ENCODE measurements around the gene ZNF554.
"Not testable (repeated sequence)": the region's sequence is repeated elsewhere in the genome, so short reads cannot be mapped to it uniquely, and the experiment has no call there.

Gene ZNF554

GRCh38 chr19:2869618-2870017 lies 50.0 kb downstream of the ZNF554 start:
- DNase-seq (ENCODE audit: low read depth): no peak
- H3K4me3 ChIP-seq (replicated peaks; ENCODE audit: low read depth, low read length): no peak overlapping the region
- no peak for TF ChIP-seq CTCF (IDR thresholded peaks at IDR 0.05; ENCODE audit: low read length, missing control alignments)

GRCh38 chr19:2872175-2872574 lies 52.5 kb downstream of the ZNF554 start:
- peak; percentile 16 for TF ChIP-seq CTCF (IDR thresholded peaks at IDR 0.05; ENCODE audit: low read length, missing control alignments)
- H3K4me3 ChIP-seq (replicated peaks; ENCODE audit: low read depth, low read length): not testable (repeated sequence)
- DNase-seq (ENCODE audit: low read depth): peak; percentile 38

GRCh38 chr19:2877398-2878331 lies 58.0 kb downstream of the ZNF554 start:
- TF ChIP-seq CTCF (IDR thresholded peaks at IDR 0.05; ENCODE audit: low read length, missing control alignments): no peak
- H3K4me3 ChIP-seq (replicated peaks; ENCODE audit: low read depth, low read length): no peak overlapping the region
- no peak for DNase-seq (ENCODE audit: low read depth)

GRCh38 chr19:2883686-2884439 lies 64.2 kb downstream of the ZNF554 start:
- no peak overlapping the region for H3K4me3 ChIP-seq (replicated peaks; ENCODE audit: low read depth, low read length)
- no peak for TF ChIP-seq CTCF (IDR thresholded peaks at IDR 0.05; ENCODE audit: low read length, missing control alignments)
- no peak for DNase-seq (ENCODE audit: low read depth)

- TF ChIP-seq CTCF (IDR thresholded peaks at IDR 0.05; ENCODE audit: low read length, missing control alignments): no peak
- no peak for DNase-seq (ENCODE audit: low read depth)
- no peak overlapping the region for H3K4me3 ChIP-seq (replicated peaks; ENCODE audit: low read depth, low read length)
Observed at GRCh38 chr19:2885736-2886135, 66.1 kb downstream of the ZNF554 start.

All from fibroblast of pulmonary artery (primary cell).